SH-SY5Y (cell line): ENCODE results near the gene CDC42SE2.

Experiments
- GATA2 ChIP-seq: IDR thresholded peaks from 2 replicates; pipeline ENCODE4 v1.6.1; 2011; ENCODE audit warnings: mild to moderate bottlenecking, low read depth, low read length
- GATA3 ChIP-seq: IDR thresholded peaks from 2 replicates; pipeline ENCODE4 v1.6.1; 2011; ENCODE audit warnings: low read depth, mild to moderate bottlenecking, low read length, moderate library complexity

DNA sequence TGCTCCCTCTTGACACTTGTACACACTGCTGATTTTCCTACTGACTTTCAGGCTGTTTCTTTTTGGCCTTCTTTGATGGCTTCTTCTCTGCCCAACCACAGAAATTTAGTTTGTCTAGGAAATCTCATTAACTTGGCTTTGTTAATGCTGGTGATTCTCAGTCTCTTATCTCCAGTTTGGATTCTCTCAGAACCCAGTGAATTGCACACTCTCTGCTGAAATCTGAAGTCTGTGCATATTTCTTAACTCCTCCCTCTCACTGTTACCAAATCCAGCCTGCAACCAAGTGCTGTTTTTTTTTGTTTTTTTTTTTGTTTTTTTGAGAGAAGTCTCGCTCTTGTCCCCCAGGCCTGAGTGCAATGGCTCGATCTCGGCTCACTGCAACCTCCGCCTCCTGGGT lies 117.2 kb downstream of the CDC42SE2 start:
- no peak for TF ChIP-seq GATA2
- no peak for TF ChIP-seq GATA3
